Measurements from ENCODE around the gene THRA. TPM values are rescaled to one million over a fixed set of nuclear protein-coding genes. Genes with fewer than 3 reads are reported as not detected.

Gene THRA
- total RNA-seq, 1 donor from 2014 or later: 7.1 TPM

GRCh38 chr17:40097087-40097486, 34.3 kb downstream of the THRA start:
- TF ChIP-seq, protein P1, sequence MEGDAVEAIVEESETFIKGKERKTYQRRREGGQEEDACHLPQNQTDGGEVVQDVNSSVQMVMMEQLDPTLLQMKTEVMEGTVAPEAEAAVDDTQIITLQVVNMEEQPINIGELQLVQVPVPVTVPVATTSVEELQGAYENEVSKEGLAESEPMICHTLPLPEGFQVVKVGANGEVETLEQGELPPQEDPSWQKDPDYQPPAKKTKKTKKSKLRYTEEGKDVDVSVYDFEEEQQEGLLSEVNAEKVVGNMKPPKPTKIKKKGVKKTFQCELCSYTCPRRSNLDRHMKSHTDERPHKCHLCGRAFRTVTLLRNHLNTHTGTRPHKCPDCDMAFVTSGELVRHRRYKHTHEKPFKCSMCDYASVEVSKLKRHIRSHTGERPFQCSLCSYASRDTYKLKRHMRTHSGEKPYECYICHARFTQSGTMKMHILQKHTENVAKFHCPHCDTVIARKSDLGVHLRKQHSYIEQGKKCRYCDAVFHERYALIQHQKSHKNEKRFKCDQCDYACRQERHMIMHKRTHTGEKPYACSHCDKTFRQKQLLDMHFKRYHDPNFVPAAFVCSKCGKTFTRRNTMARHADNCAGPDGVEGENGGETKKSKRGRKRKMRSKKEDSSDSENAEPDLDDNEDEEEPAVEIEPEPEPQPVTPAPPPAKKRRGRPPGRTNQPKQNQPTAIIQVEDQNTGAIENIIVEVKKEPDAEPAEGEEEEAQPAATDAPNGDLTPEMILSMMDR (IDR thresholded peaks at IDR 0.05; ENCODE audit: insufficient read depth, low read length, poor library complexity, severe bottlenecking): no peak
- Histone ChIP-seq H3K27me3 (ENCODE audit: control insufficient read depth, insufficient read depth, low read length) (no peaks in the 10 kb centered on the region), H3K36me3 (ENCODE audit: control insufficient read depth, insufficient read depth, low read length) (peaks cover 8% of the 10 kb centered on the region), H3K4me3 (ENCODE audit: low read depth, low read length) (no peak overlapping the region)
- DNase-seq (ENCODE audit: low read depth): no peak

DNA sequence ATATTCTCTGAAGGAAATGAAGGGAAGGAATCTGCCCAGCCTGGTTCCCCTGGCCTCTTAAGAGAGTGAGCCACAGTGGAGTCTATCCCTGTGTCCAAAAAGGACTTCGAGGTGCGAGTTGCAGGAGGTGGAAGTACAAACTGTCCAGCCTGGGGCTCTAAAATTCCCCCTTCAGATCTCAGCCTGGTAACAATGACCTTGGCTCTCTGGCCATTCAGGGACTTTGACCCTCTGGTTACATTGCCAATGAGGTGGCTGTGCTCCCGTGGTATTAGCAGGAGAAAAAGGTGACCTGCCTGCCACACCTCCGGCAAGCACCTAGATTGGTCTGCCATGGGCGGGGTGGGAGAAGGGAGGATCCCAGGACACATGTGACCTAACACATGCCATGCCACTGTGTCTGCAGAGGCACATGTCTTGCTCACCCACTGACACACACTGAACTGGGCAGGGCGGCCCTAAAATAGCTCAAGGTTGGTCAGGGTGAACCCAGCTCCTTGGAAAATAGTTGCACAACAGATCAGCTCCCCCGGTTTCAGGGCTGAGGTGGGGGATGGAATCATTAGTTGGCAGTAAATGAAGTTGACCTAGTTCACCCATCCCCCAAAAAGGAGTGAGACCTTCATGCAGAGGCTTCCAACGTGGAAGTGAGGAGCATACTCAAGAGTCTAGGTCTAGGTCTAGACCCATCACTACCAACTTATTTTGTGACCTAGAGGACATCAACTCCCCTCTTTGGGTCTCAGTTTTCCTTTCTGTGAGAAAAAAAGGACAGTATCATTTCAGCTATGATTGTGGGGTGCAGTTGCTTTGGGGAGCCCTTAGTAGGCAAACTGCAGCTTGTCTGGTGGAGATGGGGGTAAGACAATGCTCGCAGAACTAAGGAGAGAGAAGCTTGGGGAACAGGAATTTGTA, 35.4 kb downstream of the THRA start:
- no peaks in the 10 kb centered on the region for H3K27me3 ChIP-seq (ENCODE audit: control insufficient read depth, insufficient read depth, low read length)
- TF ChIP-seq, protein P1 (IDR thresholded peaks at IDR 0.05; ENCODE audit: insufficient read depth, low read length, poor library complexity, severe bottlenecking): no peak
- peak overlapping the region; percentile 11 for H3K4me3 ChIP-seq (ENCODE audit: low read depth, low read length)
- DNase-seq (ENCODE audit: low read depth): no peak
- H3K36me3 ChIP-seq (ENCODE audit: control insufficient read depth, insufficient read depth, low read length): peaks cover 6% of the 10 kb centered on the region

- DNase-seq (ENCODE audit: low read depth): peak; percentile 89
- Histone ChIP-seq H3K36me3 (ENCODE audit: control insufficient read depth, insufficient read depth, low read length) (peaks cover 6% of the 10 kb centered on the region), H3K4me3 (ENCODE audit: low read depth, low read length) (peak overlapping the region; percentile 72), H3K27me3 (ENCODE audit: control insufficient read depth, insufficient read depth, low read length) (no peaks in the 10 kb centered on the region)
- TF ChIP-seq, protein P1 (IDR thresholded peaks at IDR 0.05; ENCODE audit: insufficient read depth, low read length, poor library complexity, severe bottlenecking): no peak
Measured at GRCh38 chr17:40098846-40099618, 36.3 kb downstream of the THRA start.

DNA sequence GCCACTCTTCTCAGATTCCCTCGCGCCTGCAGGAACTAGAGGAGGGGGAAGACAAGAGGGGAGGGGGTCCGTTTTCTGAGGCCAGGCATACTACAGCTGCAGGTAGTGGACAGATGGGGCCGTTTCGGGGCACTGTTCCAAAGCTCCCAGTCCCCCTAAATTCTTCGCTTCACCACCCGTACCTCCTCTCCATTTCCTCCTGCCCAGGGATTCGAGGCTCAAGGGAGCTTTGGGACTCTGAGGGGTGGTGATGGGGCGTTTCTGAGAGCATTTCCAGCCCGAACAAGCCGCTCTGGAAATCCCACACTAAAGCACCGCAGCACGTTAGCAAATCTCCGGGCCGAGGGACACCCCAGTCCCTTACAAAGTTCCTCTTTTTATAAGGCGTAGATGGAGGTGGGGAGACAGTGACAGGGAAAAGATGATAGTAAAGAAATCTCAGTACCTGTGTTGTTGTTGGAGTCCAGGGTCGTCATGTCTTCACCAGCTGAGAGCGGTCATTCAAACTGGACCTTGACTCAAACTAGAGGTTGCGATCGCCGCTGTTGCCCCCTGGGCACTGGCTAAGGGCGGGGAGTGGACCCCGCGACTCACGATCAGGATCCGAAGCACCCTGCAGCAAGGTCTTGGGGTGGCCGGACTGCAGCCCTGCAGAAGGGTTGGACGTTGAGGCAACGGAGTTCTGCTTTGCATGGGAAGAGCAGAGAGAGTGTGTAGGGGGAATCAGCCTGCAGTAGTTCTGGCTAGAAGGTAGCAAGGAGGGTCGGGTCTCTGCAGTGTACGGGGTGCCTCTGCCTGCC, 37.1 kb downstream of the THRA start:
- TF ChIP-seq, protein P1 (IDR thresholded peaks at IDR 0.05; ENCODE audit: insufficient read depth, low read length, poor library complexity, severe bottlenecking): no peak
- H3K36me3 ChIP-seq (ENCODE audit: control insufficient read depth, insufficient read depth, low read length): peaks cover 6% of the 10 kb centered on the region
- no peak for DNase-seq (ENCODE audit: low read depth)
- H3K4me3 ChIP-seq (ENCODE audit: low read depth, low read length): peak overlapping the region; percentile 72
- H3K27me3 ChIP-seq (ENCODE audit: control insufficient read depth, insufficient read depth, low read length): no peaks in the 10 kb centered on the region

GRCh38 chr17:40100419-40100668, 37.6 kb downstream of the THRA start, which contains the start of gene NR1D1:
Gene NR1D1, minus strand, starts transcription at chr17:40100589. Its CDS starts 495 bp downstream, at chr17:40100094.
- peaks cover 4% of the 10 kb centered on the region for H3K36me3 ChIP-seq (ENCODE audit: control insufficient read depth, insufficient read depth, low read length)
- H3K27me3 ChIP-seq (ENCODE audit: control insufficient read depth, insufficient read depth, low read length): no peaks in the 10 kb centered on the region
- peak within 1 kb of the TSS; percentile 72 for H3K4me3 ChIP-seq (ENCODE audit: low read depth, low read length)
- DNase-seq (ENCODE audit: low read depth): no peak
- TF ChIP-seq, protein P1 (IDR thresholded peaks at IDR 0.05; ENCODE audit: insufficient read depth, low read length, poor library complexity, severe bottlenecking): no peak
